Nephron (organoid): ENCODE data around the gene ZEB1.

Experiments used
- H3K27ac Mint-ChIP-seq, 3 experiments: 2 replicates each; pipeline ENCODE4 v1.8.0; 2020; ENCODE audit warnings: mixed read lengths in 3 of 3, mild to moderate bottlenecking in 2 of 3, moderate library complexity in 1 of 3
- H3K27me3 Mint-ChIP-seq: 2 replicates; pipeline ENCODE4 v1.8.0; 2021; ENCODE audit warnings: low read depth, mild to moderate bottlenecking, moderate library complexity, mixed read lengths
- H3K36me3 Mint-ChIP-seq: 2 replicates; pipeline ENCODE4 v1.8.0; 2020; ENCODE audit warnings: low read depth, mixed read lengths
- H3K4me1 Mint-ChIP-seq: 2 replicates; pipeline ENCODE4 v1.8.0; 2020; ENCODE audit warnings: mixed read lengths
- H3K4me3 Mint-ChIP-seq, 3 experiments: 2 replicates each; pipeline ENCODE4 v1.8.0; 2020; ENCODE audit warnings: mild to moderate bottlenecking in 3 of 3, mixed read lengths in 3 of 3, moderate library complexity in 2 of 3
- H3K9me3 Mint-ChIP-seq: 2 replicates; pipeline ENCODE4 v1.8.0; 2020; ENCODE audit warnings: mixed read lengths
- TF ChIP-seq, protein P1 (sequence below), 3 experiments: fragments of 200-600 bp; sonication (generic); IDR thresholded peaks; one replicate each; pipeline ENCODE4 v1.5.0; 2021; ENCODE audit warnings: antibody characterized with exemption in 3 of 3; ENCODE audit not compliant: unreplicated experiment in 3 of 3

Gene ZEB1

DNA sequence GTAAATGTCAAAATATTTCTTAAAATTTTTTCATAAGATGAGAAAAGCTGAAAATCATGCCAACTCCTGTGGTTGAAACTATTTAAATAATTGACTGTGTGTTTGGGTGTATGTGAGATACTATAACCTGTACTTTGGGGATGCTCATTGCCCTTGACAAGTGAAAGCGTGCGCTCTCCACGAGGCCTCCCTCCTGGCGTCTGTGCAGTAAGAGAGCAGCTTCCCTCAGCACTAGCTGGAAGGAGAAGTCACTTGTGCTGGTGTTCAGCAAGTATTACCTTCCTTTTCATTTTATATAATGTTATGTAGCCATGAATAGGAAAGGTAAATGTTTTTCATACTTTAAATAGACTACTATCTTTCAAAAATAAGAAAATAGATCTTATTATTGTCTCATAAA is 118.9 kb downstream of the ZEB1 start:
- H3K27ac Mint-ChIP-seq, result no peak overlapping the region
- no peaks in the 10 kb centered on the region for H3K27me3 Mint-ChIP-seq
- peaks cover 41% of the 10 kb centered on the region for H3K9me3 Mint-ChIP-seq
- peaks cover 4% of the 10 kb centered on the region for H3K4me1 Mint-ChIP-seq
- H3K4me3 Mint-ChIP-seq, result no peak overlapping the region
- TF ChIP-seq, protein P1, sequence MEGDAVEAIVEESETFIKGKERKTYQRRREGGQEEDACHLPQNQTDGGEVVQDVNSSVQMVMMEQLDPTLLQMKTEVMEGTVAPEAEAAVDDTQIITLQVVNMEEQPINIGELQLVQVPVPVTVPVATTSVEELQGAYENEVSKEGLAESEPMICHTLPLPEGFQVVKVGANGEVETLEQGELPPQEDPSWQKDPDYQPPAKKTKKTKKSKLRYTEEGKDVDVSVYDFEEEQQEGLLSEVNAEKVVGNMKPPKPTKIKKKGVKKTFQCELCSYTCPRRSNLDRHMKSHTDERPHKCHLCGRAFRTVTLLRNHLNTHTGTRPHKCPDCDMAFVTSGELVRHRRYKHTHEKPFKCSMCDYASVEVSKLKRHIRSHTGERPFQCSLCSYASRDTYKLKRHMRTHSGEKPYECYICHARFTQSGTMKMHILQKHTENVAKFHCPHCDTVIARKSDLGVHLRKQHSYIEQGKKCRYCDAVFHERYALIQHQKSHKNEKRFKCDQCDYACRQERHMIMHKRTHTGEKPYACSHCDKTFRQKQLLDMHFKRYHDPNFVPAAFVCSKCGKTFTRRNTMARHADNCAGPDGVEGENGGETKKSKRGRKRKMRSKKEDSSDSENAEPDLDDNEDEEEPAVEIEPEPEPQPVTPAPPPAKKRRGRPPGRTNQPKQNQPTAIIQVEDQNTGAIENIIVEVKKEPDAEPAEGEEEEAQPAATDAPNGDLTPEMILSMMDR (IDR thresholded peaks at IDR 0.05; ENCODE audit: unreplicated experiment in 3 of 3), result no peak
- H3K36me3 Mint-ChIP-seq, result peaks cover 21% of the 10 kb centered on the region

DNA sequence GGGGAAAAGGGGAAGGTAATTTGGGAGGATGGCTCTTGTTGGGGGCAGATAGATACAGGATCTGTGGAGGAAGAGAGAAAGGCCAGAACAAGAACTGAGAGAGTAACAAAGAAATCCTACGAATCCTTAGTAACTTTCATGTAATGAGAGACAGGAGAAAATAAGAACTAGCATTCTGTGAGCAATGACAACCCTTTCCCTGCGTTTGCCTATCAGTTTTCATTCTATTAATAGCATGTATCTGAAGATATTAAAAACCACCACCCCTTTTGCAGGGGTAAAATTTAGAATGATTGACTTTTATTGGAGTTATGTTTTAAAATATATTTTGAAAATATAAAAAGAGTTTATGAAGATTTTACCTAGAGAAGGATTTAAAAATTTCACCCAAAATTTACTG is 132.8 kb downstream of the ZEB1 start:
- Mint-ChIP-seq H3K36me3 (peaks cover 21% of the 10 kb centered on the region), H3K4me3 (no peak overlapping the region), H3K4me1 (peaks cover 4% of the 10 kb centered on the region), H3K27me3 (no peaks in the 10 kb centered on the region), H3K27ac (no peak overlapping the region), H3K9me3 (peaks cover 38% of the 10 kb centered on the region)
- TF ChIP-seq, protein P1 (IDR thresholded peaks at IDR 0.05; ENCODE audit: unreplicated experiment in 3 of 3), result no peak

DNA sequence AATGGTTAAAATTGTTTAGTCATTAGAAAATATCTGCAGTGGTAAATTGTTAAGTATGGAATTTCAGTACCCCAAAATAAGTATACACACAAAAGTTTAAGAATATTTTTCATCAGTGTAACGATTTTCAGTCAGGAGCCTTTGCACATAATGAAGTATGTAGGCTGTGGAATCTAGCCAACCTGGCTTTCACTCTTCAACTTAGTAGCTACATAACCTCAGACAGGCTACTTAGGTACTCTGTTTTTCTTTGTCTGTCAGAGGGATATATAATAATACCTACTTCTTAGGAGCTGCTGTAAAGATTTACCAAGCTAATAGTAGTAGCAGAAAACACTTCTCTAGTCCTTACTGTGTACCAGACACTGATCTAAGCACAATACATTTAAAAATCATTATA is 137.5 kb downstream of the ZEB1 start:
- peaks cover 18% of the 10 kb centered on the region for H3K36me3 Mint-ChIP-seq
- peaks cover 32% of the 10 kb centered on the region for H3K9me3 Mint-ChIP-seq
- TF ChIP-seq, protein P1 (IDR thresholded peaks at IDR 0.05; ENCODE audit: unreplicated experiment in 3 of 3), result no peak
- H3K4me1 Mint-ChIP-seq, result peaks cover 8% of the 10 kb centered on the region
- H3K27me3 Mint-ChIP-seq, result no peaks in the 10 kb centered on the region
- H3K4me3 Mint-ChIP-seq, result no peak overlapping the region
- no peak overlapping the region for H3K27ac Mint-ChIP-seq

DNA sequence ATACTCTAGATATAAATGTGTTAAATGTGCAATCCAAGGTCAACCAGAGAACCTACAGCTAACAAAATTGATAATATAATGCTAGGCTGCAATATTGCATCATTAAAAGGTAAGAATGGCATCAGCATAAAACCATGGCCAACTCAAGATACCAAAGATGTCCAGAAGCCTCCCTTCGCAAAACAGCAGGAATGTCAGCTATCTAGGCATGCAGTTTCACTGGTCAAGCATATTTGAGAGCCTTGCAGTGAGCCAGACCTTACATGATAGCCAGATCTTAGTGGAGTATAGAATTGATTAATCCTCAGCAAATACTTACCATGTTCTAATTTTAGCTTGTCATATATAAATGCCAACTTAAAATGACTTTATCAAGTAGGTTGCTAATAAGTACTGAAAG is 138.8 kb downstream of the ZEB1 start:
- peaks cover 5% of the 10 kb centered on the region for H3K4me1 Mint-ChIP-seq
- peaks cover 28% of the 10 kb centered on the region for H3K36me3 Mint-ChIP-seq
- H3K27me3 Mint-ChIP-seq, result no peaks in the 10 kb centered on the region
- peaks cover 36% of the 10 kb centered on the region for H3K9me3 Mint-ChIP-seq
- H3K4me3 Mint-ChIP-seq, result no peak overlapping the region
- no peak overlapping the region for H3K27ac Mint-ChIP-seq
- TF ChIP-seq, protein P1 (IDR thresholded peaks at IDR 0.05; ENCODE audit: unreplicated experiment in 3 of 3), result no peak

DNA sequence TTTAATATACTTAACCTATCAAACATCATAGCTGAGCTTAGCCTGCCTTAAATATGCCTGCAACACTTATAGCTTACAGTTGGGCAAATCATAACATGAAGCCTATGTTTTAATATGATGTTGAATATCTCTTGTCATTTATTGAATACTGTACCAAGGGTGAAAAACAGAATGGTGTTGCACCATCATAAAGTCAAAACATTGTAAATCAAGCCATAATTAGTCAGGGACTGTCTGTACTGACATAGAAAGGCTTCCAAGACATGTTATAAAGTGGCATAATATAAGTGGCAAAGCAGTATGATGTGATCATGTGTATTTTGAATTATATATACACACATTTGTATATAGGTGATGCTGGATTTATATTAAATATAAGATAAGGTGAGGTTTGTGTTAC is 140.0 kb downstream of the ZEB1 start:
- Mint-ChIP-seq H3K4me1 (peaks cover 5% of the 10 kb centered on the region), H3K36me3 (peaks cover 32% of the 10 kb centered on the region), H3K27ac (no peak overlapping the region), H3K4me3 (no peak overlapping the region), H3K27me3 (no peaks in the 10 kb centered on the region), H3K9me3 (peaks cover 39% of the 10 kb centered on the region)
- TF ChIP-seq, protein P1 (IDR thresholded peaks at IDR 0.05; ENCODE audit: unreplicated experiment in 3 of 3), result no peak

DNA sequence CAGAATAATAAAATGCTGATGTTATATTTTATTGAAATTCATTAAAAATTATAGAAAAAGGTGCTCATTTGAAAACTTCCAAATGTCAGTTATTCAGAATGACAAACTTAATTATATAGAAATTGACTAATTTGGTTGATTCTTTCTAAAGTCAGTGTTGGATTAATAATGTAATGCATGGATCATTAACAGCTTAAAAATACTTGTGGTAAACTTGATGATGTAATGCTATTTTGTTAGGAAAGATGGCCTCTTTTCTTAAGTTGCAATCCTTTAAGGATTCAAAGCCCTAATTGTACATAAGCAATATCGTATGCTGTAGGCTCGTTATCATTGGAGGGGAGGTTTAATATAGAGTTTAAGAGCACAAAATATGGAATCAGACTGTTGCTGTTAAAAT is 141.2 kb downstream of the ZEB1 start:
- peaks cover 36% of the 10 kb centered on the region for H3K36me3 Mint-ChIP-seq
- no peak overlapping the region for H3K4me3 Mint-ChIP-seq
- peaks cover 5% of the 10 kb centered on the region for H3K4me1 Mint-ChIP-seq
- H3K27ac Mint-ChIP-seq, result no peak overlapping the region
- TF ChIP-seq, protein P1 (IDR thresholded peaks at IDR 0.05; ENCODE audit: unreplicated experiment in 3 of 3), result no peak
- peaks cover 35% of the 10 kb centered on the region for H3K9me3 Mint-ChIP-seq
- no peaks in the 10 kb centered on the region for H3K27me3 Mint-ChIP-seq
